H1 (cell line): ENCODE data around the gene MTAP. TPM values are rescaled to one million over a fixed set of nuclear protein-coding genes. Genes with fewer than 3 reads are reported as not detected.

Source experiments
- CTCF ChIA-PET: fragments of 300-600 bp; sonication (Branson Sonifier 250); formaldehyde crosslinking; loops from one replicate; lab custom pipeline; 2021; ENCODE audit not compliant: partially characterized antibody; lab: Charles Lee
- POLR2A ChIA-PET: fragments of 300-600 bp; sonication (Branson Sonifier 250); formaldehyde crosslinking; loops from one replicate; lab custom pipeline; 2021; ENCODE audit warnings: inconsistent platforms; ENCODE audit not compliant: partially characterized antibody; lab: Charles Lee
- DNase-seq, 2 experiments: peaks; one replicate each; pipeline versions ENCODE4 v3.0.0 to v3.0.0-alpha.2; 2010 to 2022; ENCODE audit warnings: low spot score in 2 of 2, low read depth in 1 of 2, mixed read lengths in 1 of 2
- FAIRE-seq: peaks from 2 replicates; lab custom pipeline; 2011; peaks lifted over from hg19 to GRCh38; lab: Jason Lieb, UNC
- H2AFZ ChIP-seq: 2 replicates; pipeline ENCODE4 v1.8.1; 2012; ENCODE audit warnings: low read length, inconsistent platforms
- H2AK5ac ChIP-seq: 2 replicates; pipeline ENCODE4 v1.6.1; 2013; ENCODE audit warnings: low read depth, low read length
- H2BK120ac ChIP-seq: replicated peaks from 2 replicates; pipeline ENCODE3; 2013; ENCODE audit warnings: low read depth, low read length, inconsistent platforms
- H2BK12ac ChIP-seq: 2 replicates; pipeline ENCODE4 v1.6.1; 2013; ENCODE audit warnings: low read depth, low read length
- H2BK15ac ChIP-seq: 2 replicates; pipeline ENCODE4 v1.6.1; 2013; ENCODE audit warnings: low read length
- H2BK20ac ChIP-seq: 2 replicates; pipeline ENCODE4 v1.6.1; 2013; ENCODE audit warnings: low read length
- H2BK5ac ChIP-seq: 2 replicates; pipeline ENCODE4 v1.6.1; 2013; ENCODE audit warnings: low read depth, low read length
- H3K14ac ChIP-seq: 2 replicates; pipeline ENCODE4 v1.6.1; 2013; ENCODE audit warnings: inconsistent platforms; ENCODE audit not compliant: insufficient read length
- H3K18ac ChIP-seq: 2 replicates; pipeline ENCODE4 v1.6.1; 2013; ENCODE audit warnings: low read length; ENCODE audit errors: extremely low read depth
- H3K23ac ChIP-seq: 2 replicates; pipeline ENCODE4 v1.6.1; 2013; ENCODE audit warnings: inconsistent platforms; ENCODE audit not compliant: insufficient read length
- H3K23me2 ChIP-seq: 2 replicates; pipeline ENCODE4 v1.6.1; 2013; ENCODE audit warnings: low read depth, low read length
- H3K27ac ChIP-seq: 2 replicates; pipeline ENCODE4 v1.6.1; 2011; ENCODE audit warnings: low read depth, low read length, inconsistent platforms
- H3K27me3 ChIP-seq, 4 experiments: replicated peaks in 1 of 4; 1 replicate in 1 of 4; 2 replicates in 3 of 4; pipeline versions ENCODE4 v1.6.1 to v1.8.1; 2011 to 2013; ENCODE audit warnings: low read length in 3 of 4, mild to moderate bottlenecking in 3 of 4, inconsistent platforms in 2 of 4, mixed read lengths in 2 of 4, moderate library complexity in 1 of 4; ENCODE audit not compliant: control insufficient read depth in 3 of 4, insufficient read depth in 3 of 4; ENCODE audit errors: extremely low read depth in 1 of 4
- H3K36me3 ChIP-seq, 4 experiments: 2 replicates each; pipeline versions ENCODE4 v1.6.1 to v1.8.1; 2011 to 2013; ENCODE audit warnings: mild to moderate bottlenecking in 4 of 4, low read length in 3 of 4, moderate library complexity in 2 of 4, control low read depth in 1 of 4, inconsistent platforms in 1 of 4; ENCODE audit not compliant: insufficient read depth in 4 of 4, control insufficient read depth in 2 of 4
- H3K4ac ChIP-seq: replicated peaks from 2 replicates; pipeline ENCODE3; 2013; ENCODE audit warnings: low read length, low read depth, mixed read lengths, inconsistent platforms; ENCODE audit not compliant: insufficient read length
- H3K4me1 ChIP-seq, 4 experiments: replicated peaks in 1 of 4; 1 replicate in 1 of 4; 2 replicates in 3 of 4; pipeline versions ENCODE4 v1.6.1 to v1.8.1; 2011 to 2013; ENCODE audit warnings: low read length in 3 of 4, inconsistent platforms in 2 of 4, mixed read lengths in 1 of 4; ENCODE audit not compliant: insufficient read depth in 4 of 4, control insufficient read depth in 3 of 4
- H3K4me2 ChIP-seq, 2 experiments: 2 replicates each; pipeline versions ENCODE4 v1.6.1 to v1.8.1; 2011 to 2013; ENCODE audit warnings: low read depth in 2 of 2, low read length in 2 of 2, control low read depth in 1 of 2, inconsistent platforms in 1 of 2, mild to moderate bottlenecking in 1 of 2; ENCODE audit not compliant: insufficient read depth in 1 of 2
- H3K4me3 ChIP-seq, 4 experiments: fragments of 200-600, 300-600 bp in 1 of 4; sonication (generic), shearing (Covaris generic), sonication (Bioruptor Twin) in 1 of 4; 2 replicates each; pipeline versions ENCODE4 v1.5.1 to v1.8.1; 2011 to 2016; ENCODE audit warnings: low read length in 4 of 4, low read depth in 3 of 4, control low read depth in 2 of 4, inconsistent platforms in 2 of 4, mild to moderate bottlenecking in 2 of 4, mixed read lengths in 1 of 4, moderate library complexity in 1 of 4; ENCODE audit not compliant: insufficient read depth in 2 of 4; ENCODE audit errors: extremely low read depth in 1 of 4
- H3K56ac ChIP-seq: replicated peaks from 2 replicates; pipeline ENCODE3; 2013; ENCODE audit warnings: low read depth, mild to moderate bottlenecking, mixed read lengths, low read length, inconsistent platforms; ENCODE audit not compliant: insufficient read length
- H3K79me1 ChIP-seq: 2 replicates; pipeline ENCODE4 v1.6.1; 2013; ENCODE audit warnings: low read depth, low read length, control low read depth
- H3K79me2 ChIP-seq, 2 experiments: 2 replicates each; pipeline versions ENCODE4 v1.6.1 to v1.8.1; 2012 to 2013; ENCODE audit warnings: low read length in 2 of 2, mild to moderate bottlenecking in 2 of 2, inconsistent platforms in 1 of 2; ENCODE audit not compliant: insufficient read depth in 2 of 2, control insufficient read depth in 1 of 2
- H3K9ac ChIP-seq, 4 experiments: replicated peaks in 1 of 4; 1 replicate in 1 of 4; 2 replicates in 3 of 4; pipeline versions ENCODE4 v1.6.1 to v1.8.1; 2011 to 2013; ENCODE audit warnings: low read depth in 3 of 4, low read length in 3 of 4, control low read depth in 2 of 4, mild to moderate bottlenecking in 2 of 4, moderate library complexity in 2 of 4, inconsistent platforms in 1 of 4; ENCODE audit errors: extremely low read depth in 1 of 4
- H3K9me3 ChIP-seq, 2 experiments: 2 replicates each; pipeline versions ENCODE4 v1.6.1 to v1.8.1; 2012 to 2013; ENCODE audit warnings: mild to moderate bottlenecking in 2 of 2, moderate library complexity in 2 of 2, control low read depth in 1 of 2, inconsistent platforms in 1 of 2, low read depth in 1 of 2, low read length in 1 of 2, mixed read lengths in 1 of 2; ENCODE audit not compliant: insufficient read depth in 2 of 2
- H4K20me1 ChIP-seq, 2 experiments: replicated peaks in 1 of 2; 2 replicates each; pipeline versions ENCODE3 to v1.8.1; 2011 to 2013; ENCODE audit warnings: inconsistent platforms in 2 of 2, low read length in 2 of 2, mild to moderate bottlenecking in 1 of 2; ENCODE audit not compliant: insufficient read depth in 2 of 2, control insufficient read depth in 1 of 2
- H4K5ac ChIP-seq: 2 replicates; pipeline ENCODE4 v1.6.1; 2013; ENCODE audit warnings: low read length, low read depth, mixed read lengths, inconsistent platforms; ENCODE audit not compliant: insufficient read length
- H4K8ac ChIP-seq: 2 replicates; pipeline ENCODE4 v1.8.0; 2013; ENCODE audit warnings: mild to moderate bottlenecking, moderate library complexity, low read length, inconsistent platforms; ENCODE audit not compliant: insufficient read depth; ENCODE audit errors: extremely low read depth
- H4K91ac ChIP-seq: replicated peaks from 2 replicates; pipeline ENCODE3; 2013; ENCODE audit warnings: low read length, mixed read lengths, inconsistent platforms; ENCODE audit not compliant: insufficient read length
- ASH2L ChIP-seq: fragments of 200-600, 300-600 bp; sonication (generic); IDR thresholded peaks from one replicate; pipeline ENCODE4 v1.7.1; 2017; ENCODE audit warnings: low read length
- CTBP2 ChIP-seq: IDR thresholded peaks from 2 replicates; pipeline ENCODE4 v1.7.0; 2011; ENCODE audit warnings: borderline replicate concordance, mild to moderate bottlenecking, moderate library complexity, mixed read lengths, low read length; ENCODE audit not compliant: insufficient read depth, insufficient read length
- FOSL1 ChIP-seq: IDR thresholded peaks from 2 replicates; pipeline ENCODE4 v1.6.1; 2011; ENCODE audit warnings: mild to moderate bottlenecking, low read depth, low read length, moderate library complexity; ENCODE audit not compliant: insufficient read depth
- NANOG ChIP-seq: IDR thresholded peaks from 2 replicates; pipeline ENCODE4 v1.6.1; 2011; ENCODE audit warnings: low read length, low read depth, mild to moderate bottlenecking, inconsistent platforms; ENCODE audit not compliant: insufficient read depth, poor library complexity, severe bottlenecking
- POLR2AphosphoS5 ChIP-seq: IDR thresholded peaks from 2 replicates; pipeline ENCODE4 v1.6.1; 2011; ENCODE audit warnings: low read depth, low read length
- SP1 ChIP-seq: IDR thresholded peaks from 2 replicates; pipeline ENCODE4 v1.6.1; 2011; ENCODE audit warnings: low read depth, low read length
- YY1 ChIP-seq: IDR thresholded peaks from 2 replicates; pipeline ENCODE4 v1.6.1; 2011; ENCODE audit warnings: low read depth, mild to moderate bottlenecking, low read length
- ZNF274 ChIP-seq: IDR thresholded peaks from 2 replicates; pipeline ENCODE4 v1.7.0; 2012; ENCODE audit warnings: low read length, borderline replicate concordance; ENCODE audit errors: extremely low read depth
- WGBS, 2 experiments: shearing (Covaris generic) in 1 of 2; methylation state at CpG; one replicate each; pipeline versions ENCODE4 v1.1.6 to v1.1.7; 2013 to 2015; ENCODE audit warnings: low lambda C conversion rate in 2 of 2, mixed read lengths in 2 of 2, inconsistent platforms in 1 of 2, low coverage in 1 of 2, missing lambda C conversion rate in 1 of 2; ENCODE audit not compliant: insufficient replicate concordance in 2 of 2, insufficient coverage in 1 of 2, insufficient read length in 1 of 2; ENCODE audit errors: extremely low coverage in 1 of 2, missing lambda C conversion rate in 1 of 2; 5-methylcytosine and 5-hydroxymethylcytosine counted together
- polyA plus RNA-seq, 7 experiments: library from polyadenylated mRNA; depleted of rRNA in 3 of 7; stranded (reverse) in 5 of 7; unstranded in 2 of 7; fragments of >200 nt in 5 of 7; fragments of 200-250 nt in 2 of 7; gene quantifications; 1 replicate in 5 of 7; 2 replicates in 1 of 7; 4 replicates in 1 of 7; pipeline versions ENCODE4 v1.2.1 to v1.2.3, GENCODE V29; 2011 to 2013; ENCODE audit warnings: missing spikeins in 2 of 7, mixed read lengths in 2 of 7
- total RNA-seq: library from RNA; stranded (reverse); fragmentation: NEBNext Ultra II Directional; extraction: Animal tissue kit (Norgen Biotek cat#: 25700); gene quantifications from 2 replicates; pipeline ENCODE4 v1.2.1, GENCODE V29; 2021
- TF ChIP-seq, protein P1 (sequence below): IDR thresholded peaks from 2 replicates; pipeline ENCODE4 v1.6.1; 2012; ENCODE audit warnings: inconsistent platforms
- TF ChIP-seq, protein P2 (sequence below): IDR thresholded peaks from 2 replicates; pipeline ENCODE4 v1.6.1; 2011; ENCODE audit warnings: low read length, improper control_type of control experiment

MTAP gene
- total and polyA plus RNA-seq, 2 of the 8 experiments (the other 6 are each of a cell fraction or from before 2014, with no cell fraction given): 16.4 to 100 TPM

DNA sequence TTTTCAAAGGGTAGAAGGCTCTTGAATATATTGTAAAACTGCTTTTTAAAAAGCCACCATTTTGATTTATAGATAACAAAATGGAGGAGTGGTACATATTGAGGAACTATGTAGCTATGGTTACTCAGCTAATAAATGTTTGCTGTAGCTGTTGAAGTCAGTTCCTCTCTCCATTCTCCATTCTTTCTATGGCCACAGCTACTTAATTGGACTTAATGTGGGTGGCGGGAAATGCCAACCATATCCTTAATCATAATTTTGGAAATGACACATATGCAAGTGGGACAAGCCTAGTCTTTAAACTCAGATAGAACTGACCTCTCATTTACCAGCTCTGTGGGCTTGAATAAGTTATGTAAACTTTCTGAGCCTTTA lies 181.1 kb downstream of the MTAP start:
- POLR2A ChIA-PET: no interaction called here
- 75% methylated on average over 1 of the region's 1 CpG; no CpG with 5 or more reads in 1 of the 2 experiments for WGBS, 2 experiments

More for the DNA sequence above, 181.1 kb downstream of the MTAP start:
- Histone ChIP-seq H3K9ac (no peak overlapping the region), H3K79me2 (no peaks in the 10 kb centered on the region), H3K23me2 (no peaks in the 10 kb centered on the region), H3K4me1 (no peaks in the 10 kb centered on the region), H3K18ac (no peak overlapping the region), H3K4ac (no peak overlapping the region), H3K14ac (no peak overlapping the region), H3K27ac (no peak overlapping the region), H4K8ac (no peak overlapping the region), H2AFZ (no peak overlapping the region), H3K56ac (no peak overlapping the region), H3K4me2 (no peak overlapping the region), H2AK5ac (no peak overlapping the region), H4K5ac (no peak overlapping the region), H2BK15ac (no peak overlapping the region), H3K79me1 (no peaks in the 10 kb centered on the region), H2BK12ac (no peak overlapping the region), H3K23ac (no peak overlapping the region), H2BK5ac (no peak overlapping the region), H4K91ac (no peak overlapping the region), H2BK20ac (no peak overlapping the region), H3K4me3 (no peak overlapping the region), H3K27me3 (peaks cover 17 to 52% (median 29%) of the 10 kb centered on the region in 4 experiments), H3K9me3 (no peaks in the 10 kb centered on the region), H4K20me1 (no peaks in the 10 kb centered on the region), H3K36me3 (no peaks in the 10 kb centered on the region), H2BK120ac (no peak overlapping the region)
- no peak for DNase-seq
- CTCF ChIA-PET: interaction anchor here (1.0 to 2.4 kb wide), 5 partner anchors 9 to 136 kb away, joined by 3 to 14 read pairs (median 4); partner anchors contain the start of gene CDKN2B
- TF ChIP-seq, protein P1, sequence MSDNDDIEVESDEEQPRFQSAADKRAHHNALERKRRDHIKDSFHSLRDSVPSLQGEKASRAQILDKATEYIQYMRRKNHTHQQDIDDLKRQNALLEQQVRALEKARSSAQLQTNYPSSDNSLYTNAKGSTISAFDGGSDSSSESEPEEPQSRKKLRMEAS: no peak
- TF ChIP-seq SP1 (no peak), POLR2AphosphoS5 (no peak), ASH2L (no peak), CTBP2 (no peak), ZNF274 (no peak), YY1 (no peak), FOSL1 (no peak), NANOG (no peak)
- TF ChIP-seq, protein P2, sequence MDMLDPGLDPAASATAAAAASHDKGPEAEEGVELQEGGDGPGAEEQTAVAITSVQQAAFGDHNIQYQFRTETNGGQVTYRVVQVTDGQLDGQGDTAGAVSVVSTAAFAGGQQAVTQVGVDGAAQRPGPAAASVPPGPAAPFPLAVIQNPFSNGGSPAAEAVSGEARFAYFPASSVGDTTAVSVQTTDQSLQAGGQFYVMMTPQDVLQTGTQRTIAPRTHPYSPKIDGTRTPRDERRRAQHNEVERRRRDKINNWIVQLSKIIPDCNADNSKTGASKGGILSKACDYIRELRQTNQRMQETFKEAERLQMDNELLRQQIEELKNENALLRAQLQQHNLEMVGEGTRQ: no peak
- no peak for FAIRE-seq
